ENCODE results near the gene CLNK. TPM values are rescaled to one million over a fixed set of nuclear protein-coding genes. Genes with fewer than 3 reads are reported as not detected.
"Not testable (repeated sequence)": the region's sequence is repeated elsewhere in the genome, so short reads cannot be mapped to it uniquely, and the experiment has no call there.

CLNK gene
- polyA plus RNA-seq, 3 donors, result not detected

GRCh38 chr4:10619855-10620254 is 64.7 kb downstream of the CLNK start:
- no peaks in the 10 kb centered on the region for H3K27me3 ChIP-seq (ENCODE audit: control insufficient read depth in 2 of 2, insufficient read depth in 2 of 2, low read length in 2 of 2)
- Mint-ChIP-seq H3K9me3 (no peaks in the 10 kb centered on the region), H3K27ac (no peak overlapping the region), H3K36me3 (no peaks in the 10 kb centered on the region), H3K27me3 (ENCODE audit: low read depth in 3 of 3) (peaks cover 0 to 3% (median 0%) of the 10 kb centered on the region in 3 donors), H3K4me3 (no peak overlapping the region), H3K4me1 (no peaks in the 10 kb centered on the region)
- H3K4me2 ChIP-seq (replicated peaks; ENCODE audit: extremely low read depth, low read length, poor library complexity, severe bottlenecking), result no peak overlapping the region
- no peak for DNase-seq
- H3K4me1 ChIP-seq (ENCODE audit: control insufficient read depth in 1 of 2, insufficient read depth in 2 of 2, low read length in 2 of 2), result no peaks in the 10 kb centered on the region
- no peak overlapping the region for H3K9ac ChIP-seq (ENCODE audit: insufficient read depth, low read length, poor library complexity, severe bottlenecking)
- no peaks in the 10 kb centered on the region for H3K79me2 ChIP-seq (ENCODE audit: insufficient read depth, low read length)
- H3K27ac ChIP-seq (ENCODE audit: low read depth in 1 of 2, low read length in 2 of 2), result no peak overlapping the region
- intact Hi-C loops (cut with micrococcal nuclease), result no loop called here
- H4K20me1 ChIP-seq (ENCODE audit: insufficient read depth, low read length), result no peaks in the 10 kb centered on the region
- H2AFZ ChIP-seq (ENCODE audit: insufficient read depth, low read depth, low read length, poor library complexity, severe bottlenecking), result no peak overlapping the region
- H3K9me3 ChIP-seq (replicated peaks in 1 of 2; ENCODE audit: control insufficient read depth in 1 of 2, insufficient read depth in 1 of 2, low read length in 2 of 2), result no peaks in the 10 kb centered on the region
- WGBS (ENCODE audit: insufficient coverage), result 75% methylated on average over 4 of the region's 11 CpGs
- no peaks in the 10 kb centered on the region for H3K36me3 ChIP-seq (replicated peaks in 1 of 2; ENCODE audit: control insufficient read depth in 1 of 2, insufficient read depth in 2 of 2, low read length in 2 of 2)
- TF ChIP-seq, protein P1, sequence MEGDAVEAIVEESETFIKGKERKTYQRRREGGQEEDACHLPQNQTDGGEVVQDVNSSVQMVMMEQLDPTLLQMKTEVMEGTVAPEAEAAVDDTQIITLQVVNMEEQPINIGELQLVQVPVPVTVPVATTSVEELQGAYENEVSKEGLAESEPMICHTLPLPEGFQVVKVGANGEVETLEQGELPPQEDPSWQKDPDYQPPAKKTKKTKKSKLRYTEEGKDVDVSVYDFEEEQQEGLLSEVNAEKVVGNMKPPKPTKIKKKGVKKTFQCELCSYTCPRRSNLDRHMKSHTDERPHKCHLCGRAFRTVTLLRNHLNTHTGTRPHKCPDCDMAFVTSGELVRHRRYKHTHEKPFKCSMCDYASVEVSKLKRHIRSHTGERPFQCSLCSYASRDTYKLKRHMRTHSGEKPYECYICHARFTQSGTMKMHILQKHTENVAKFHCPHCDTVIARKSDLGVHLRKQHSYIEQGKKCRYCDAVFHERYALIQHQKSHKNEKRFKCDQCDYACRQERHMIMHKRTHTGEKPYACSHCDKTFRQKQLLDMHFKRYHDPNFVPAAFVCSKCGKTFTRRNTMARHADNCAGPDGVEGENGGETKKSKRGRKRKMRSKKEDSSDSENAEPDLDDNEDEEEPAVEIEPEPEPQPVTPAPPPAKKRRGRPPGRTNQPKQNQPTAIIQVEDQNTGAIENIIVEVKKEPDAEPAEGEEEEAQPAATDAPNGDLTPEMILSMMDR (IDR thresholded peaks at IDR 0.05), result no peak
- no peak overlapping the region for H3K4me3 ChIP-seq (replicated peaks in 1 of 3; ENCODE audit: low read depth in 2 of 3, low read length in 3 of 3)

- H3K9me3 Mint-ChIP-seq, result no peaks in the 10 kb centered on the region
- H2AFZ ChIP-seq (ENCODE audit: insufficient read depth, low read depth, low read length, poor library complexity, severe bottlenecking), result no peak overlapping the region
Observed at GRCh38 chr4:10619220-10619619, 65.3 kb downstream of the CLNK start.

DNA sequence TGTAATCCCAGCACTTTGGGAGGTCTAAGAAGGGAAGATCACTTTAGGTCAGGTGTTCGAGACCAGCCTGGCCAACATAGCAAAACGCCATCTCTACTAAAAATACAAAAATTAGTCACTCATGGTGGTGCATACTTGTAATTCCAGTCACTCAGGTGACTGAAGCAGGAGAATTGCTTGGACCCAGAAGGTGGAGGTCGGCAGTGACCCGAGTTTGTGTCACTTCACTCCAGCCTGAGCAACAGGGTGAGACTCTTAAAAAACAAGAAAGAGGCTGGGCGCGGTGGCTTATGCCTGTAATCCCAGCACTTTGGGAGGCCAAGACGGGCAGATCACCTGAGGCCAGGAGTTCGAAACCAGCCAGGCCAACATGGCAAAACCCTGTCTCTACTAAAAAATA is 69.6 kb downstream of the CLNK start:
- H3K4me1 ChIP-seq (ENCODE audit: control insufficient read depth in 1 of 2, insufficient read depth in 2 of 2, low read length in 2 of 2); H4K20me1 ChIP-seq (ENCODE audit: insufficient read depth, low read length); intact Hi-C loops (cut with micrococcal nuclease); H3K4me2 ChIP-seq (replicated peaks; ENCODE audit: extremely low read depth, low read length, poor library complexity, severe bottlenecking); H3K4me3 Mint-ChIP-seq; H3K27me3 ChIP-seq (ENCODE audit: control insufficient read depth in 2 of 2, insufficient read depth in 2 of 2, low read length in 2 of 2); H3K27ac Mint-ChIP-seq; H3K27ac ChIP-seq (ENCODE audit: low read depth in 1 of 2, low read length in 2 of 2); H3K79me2 ChIP-seq (ENCODE audit: insufficient read depth, low read length); H3K9ac ChIP-seq (ENCODE audit: insufficient read depth, low read length, poor library complexity, severe bottlenecking); DNase-seq; H3K4me3 ChIP-seq (replicated peaks in 1 of 3; ENCODE audit: low read depth in 2 of 3, low read length in 3 of 3); H3K27me3 Mint-ChIP-seq (ENCODE audit: low read depth in 3 of 3); H3K9me3 ChIP-seq (replicated peaks in 1 of 2; ENCODE audit: control insufficient read depth in 1 of 2, insufficient read depth in 1 of 2, low read length in 2 of 2); H2AFZ ChIP-seq (ENCODE audit: insufficient read depth, low read depth, low read length, poor library complexity, severe bottlenecking); H3K4me1 Mint-ChIP-seq; H3K36me3 Mint-ChIP-seq; H3K9me3 Mint-ChIP-seq; H3K36me3 ChIP-seq (replicated peaks in 1 of 2; ENCODE audit: control insufficient read depth in 1 of 2, insufficient read depth in 2 of 2, low read length in 2 of 2): not testable (repeated sequence)
- 98% methylated on average over 5 of the region's 8 CpGs for WGBS (ENCODE audit: insufficient coverage)

More at GRCh38 chr4:10619220-10619619, 65.3 kb downstream of the CLNK start:
- Histone ChIP-seq H3K27me3 (ENCODE audit: control insufficient read depth in 2 of 2, insufficient read depth in 2 of 2, low read length in 2 of 2) (no peaks in the 10 kb centered on the region), H3K4me3 (replicated peaks in 1 of 3; ENCODE audit: low read depth in 2 of 3, low read length in 3 of 3) (no peak overlapping the region), H3K36me3 (replicated peaks in 1 of 2; ENCODE audit: control insufficient read depth in 1 of 2, insufficient read depth in 2 of 2, low read length in 2 of 2) (no peaks in the 10 kb centered on the region), H3K4me1 (ENCODE audit: control insufficient read depth in 1 of 2, insufficient read depth in 2 of 2, low read length in 2 of 2) (no peaks in the 10 kb centered on the region), H3K79me2 (ENCODE audit: insufficient read depth, low read length) (no peaks in the 10 kb centered on the region), H3K9me3 (replicated peaks in 1 of 2; ENCODE audit: control insufficient read depth in 1 of 2, insufficient read depth in 1 of 2, low read length in 2 of 2) (no peaks in the 10 kb centered on the region), H3K9ac (ENCODE audit: insufficient read depth, low read length, poor library complexity, severe bottlenecking) (no peak overlapping the region), H3K4me2 (replicated peaks; ENCODE audit: extremely low read depth, low read length, poor library complexity, severe bottlenecking) (no peak overlapping the region), H3K27ac (ENCODE audit: low read depth in 1 of 2, low read length in 2 of 2) (no peak overlapping the region), H4K20me1 (ENCODE audit: insufficient read depth, low read length) (no peaks in the 10 kb centered on the region)
- Mint-ChIP-seq H3K27me3 (ENCODE audit: low read depth in 3 of 3) (peaks cover 0 to 3% (median 0%) of the 10 kb centered on the region in 3 donors), H3K4me1 (no peaks in the 10 kb centered on the region), H3K4me3 (no peak overlapping the region), H3K36me3 (no peaks in the 10 kb centered on the region), H3K27ac (no peak overlapping the region)
- 68% methylated on average over 2 of the region's 6 CpGs for WGBS (ENCODE audit: insufficient coverage)
- no peak for DNase-seq
- intact Hi-C loops (cut with micrococcal nuclease), result no loop called here
- TF ChIP-seq, protein P1 (IDR thresholded peaks at IDR 0.05), result no peak
